Measurements from ENCODE around the gene LSM4. TPM values are rescaled to one million over a fixed set of nuclear protein-coding genes. Genes with fewer than 3 reads are reported as not detected.

LSM4 gene
- total RNA-seq, 1 donor from 2014 or later: 150 TPM

DNA sequence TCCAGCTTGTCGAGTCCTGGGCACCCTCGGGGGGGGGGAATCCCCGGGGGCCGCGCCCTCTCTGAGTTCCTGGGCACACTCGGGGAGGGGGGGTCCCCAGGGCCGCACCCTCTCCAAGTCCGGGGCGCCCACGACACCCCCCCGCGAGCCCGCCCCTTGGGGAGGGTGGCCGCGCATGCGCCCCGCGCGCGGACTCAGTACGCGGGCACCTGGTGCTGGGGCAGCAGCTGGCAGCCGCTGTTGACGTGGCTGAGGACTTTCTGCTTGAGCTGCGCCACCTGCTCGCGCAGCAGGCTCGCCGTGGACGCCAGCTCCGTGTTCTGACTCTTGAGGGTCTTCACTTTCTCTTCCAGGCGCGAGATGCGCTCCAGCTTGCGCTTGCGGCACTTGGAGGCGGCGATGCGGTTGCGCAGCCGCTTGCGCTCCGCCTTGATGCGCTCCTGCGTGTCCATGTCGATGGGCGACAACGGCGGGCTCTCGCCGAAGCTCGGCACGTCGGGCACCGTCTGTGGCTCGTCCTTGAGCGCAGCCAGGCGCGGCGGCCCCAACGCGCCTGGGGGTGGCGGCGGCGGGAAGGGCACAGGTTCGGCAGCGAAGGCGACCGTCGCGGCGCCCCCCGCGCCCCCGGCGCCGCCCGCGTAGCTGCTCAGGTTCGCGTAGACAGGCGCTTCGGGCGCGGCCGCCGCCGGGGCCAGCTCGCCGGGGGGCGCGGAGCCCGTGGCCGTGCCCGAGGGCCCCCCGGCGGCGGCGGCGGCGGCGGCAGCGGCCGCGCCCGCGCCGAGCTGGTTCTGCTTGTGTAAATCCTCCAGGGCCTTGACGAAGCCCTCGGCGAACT is 42.4 kb downstream of the LSM4 start:
- peak overlapping the region; percentile 100 for H3K27ac Mint-ChIP-seq
- H3K4me3 Mint-ChIP-seq (ENCODE audit: low read depth): peak overlapping the region; percentile 98
- TF ChIP-seq, protein P1, sequence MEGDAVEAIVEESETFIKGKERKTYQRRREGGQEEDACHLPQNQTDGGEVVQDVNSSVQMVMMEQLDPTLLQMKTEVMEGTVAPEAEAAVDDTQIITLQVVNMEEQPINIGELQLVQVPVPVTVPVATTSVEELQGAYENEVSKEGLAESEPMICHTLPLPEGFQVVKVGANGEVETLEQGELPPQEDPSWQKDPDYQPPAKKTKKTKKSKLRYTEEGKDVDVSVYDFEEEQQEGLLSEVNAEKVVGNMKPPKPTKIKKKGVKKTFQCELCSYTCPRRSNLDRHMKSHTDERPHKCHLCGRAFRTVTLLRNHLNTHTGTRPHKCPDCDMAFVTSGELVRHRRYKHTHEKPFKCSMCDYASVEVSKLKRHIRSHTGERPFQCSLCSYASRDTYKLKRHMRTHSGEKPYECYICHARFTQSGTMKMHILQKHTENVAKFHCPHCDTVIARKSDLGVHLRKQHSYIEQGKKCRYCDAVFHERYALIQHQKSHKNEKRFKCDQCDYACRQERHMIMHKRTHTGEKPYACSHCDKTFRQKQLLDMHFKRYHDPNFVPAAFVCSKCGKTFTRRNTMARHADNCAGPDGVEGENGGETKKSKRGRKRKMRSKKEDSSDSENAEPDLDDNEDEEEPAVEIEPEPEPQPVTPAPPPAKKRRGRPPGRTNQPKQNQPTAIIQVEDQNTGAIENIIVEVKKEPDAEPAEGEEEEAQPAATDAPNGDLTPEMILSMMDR (IDR thresholded peaks at IDR 0.05; ENCODE audit: unreplicated experiment): no peak
- peaks cover 10% of the 10 kb centered on the region for H3K36me3 Mint-ChIP-seq (ENCODE audit: insufficient read depth)
- peak; percentile 49 for DNase-seq (ENCODE audit: low spot score, unreplicated experiment)
- H3K9me3 Mint-ChIP-seq (ENCODE audit: low read depth): no peaks in the 10 kb centered on the region
- H3K4me1 Mint-ChIP-seq (ENCODE audit: low read depth): peaks cover 11% of the 10 kb centered on the region
- no peaks in the 10 kb centered on the region for H3K27me3 Mint-ChIP-seq

DNA sequence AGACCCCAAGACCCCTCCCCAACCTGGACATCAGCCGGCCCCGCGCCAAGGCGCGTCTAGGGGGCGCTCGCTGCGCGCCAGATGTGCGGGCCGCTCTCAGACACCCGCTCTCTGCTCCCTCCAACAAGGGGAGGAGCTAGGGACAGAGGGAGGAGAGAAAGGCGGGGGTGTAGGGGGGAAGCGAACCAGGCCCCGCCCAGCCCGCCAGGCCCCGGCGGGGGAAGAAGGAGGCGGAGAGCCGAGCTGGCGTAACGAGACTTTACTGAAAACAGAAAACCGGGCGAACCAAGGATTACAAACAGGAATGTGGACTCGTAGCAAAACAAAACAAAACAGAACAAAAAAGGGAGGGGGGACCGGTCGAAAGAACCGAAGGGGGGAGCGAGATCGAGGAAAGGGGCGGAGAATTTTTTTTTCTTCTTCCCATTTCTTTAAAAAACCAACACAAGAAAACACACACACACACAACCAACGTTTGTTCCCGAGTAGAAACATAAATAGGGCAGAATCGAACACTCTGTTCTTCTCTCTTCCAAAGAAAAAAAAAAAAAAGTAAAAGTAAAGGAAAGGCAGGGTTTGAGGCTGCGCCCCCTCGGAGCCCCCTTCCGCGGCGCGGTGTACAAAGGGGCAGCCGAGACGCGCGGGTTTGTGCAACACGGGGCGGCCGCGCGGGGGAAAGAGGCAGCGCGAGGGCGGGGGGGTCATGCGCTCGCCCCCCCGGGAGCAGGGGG is 43.2 kb downstream of the LSM4 start:
- Mint-ChIP-seq H3K27me3 (no peaks in the 10 kb centered on the region), H3K27ac (peak overlapping the region; percentile 100), H3K4me1 (ENCODE audit: low read depth) (peaks cover 11% of the 10 kb centered on the region), H3K4me3 (ENCODE audit: low read depth) (peak overlapping the region; percentile 98), H3K9me3 (ENCODE audit: low read depth) (no peaks in the 10 kb centered on the region), H3K36me3 (ENCODE audit: insufficient read depth) (peaks cover 10% of the 10 kb centered on the region)
- DNase-seq (ENCODE audit: low spot score, unreplicated experiment): peak; percentile 90
- TF ChIP-seq, protein P1 (IDR thresholded peaks at IDR 0.05; ENCODE audit: unreplicated experiment): peak; percentile 92

DNA sequence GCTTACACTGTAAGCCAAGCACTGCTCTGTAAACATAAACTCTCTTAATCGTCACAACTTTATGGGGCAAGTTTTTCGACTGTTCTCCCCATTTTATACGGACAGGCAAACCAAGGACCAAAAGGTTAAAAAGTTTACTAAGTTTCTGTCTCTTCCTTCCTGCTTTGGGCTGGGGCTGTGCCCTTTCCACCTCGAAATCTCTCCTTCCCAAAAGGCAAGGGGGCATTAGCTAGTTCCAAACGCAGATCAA is 43.7 kb downstream of the LSM4 start:
- Mint-ChIP-seq H3K36me3 (ENCODE audit: insufficient read depth) (peaks cover 10% of the 10 kb centered on the region), H3K4me3 (ENCODE audit: low read depth) (peak overlapping the region; percentile 98), H3K9me3 (ENCODE audit: low read depth) (no peaks in the 10 kb centered on the region), H3K27ac (peak overlapping the region; percentile 100), H3K27me3 (no peaks in the 10 kb centered on the region), H3K4me1 (ENCODE audit: low read depth) (peaks cover 11% of the 10 kb centered on the region)
- DNase-seq (ENCODE audit: low spot score, unreplicated experiment): no peak
- TF ChIP-seq, protein P1 (IDR thresholded peaks at IDR 0.05; ENCODE audit: unreplicated experiment): no peak

DNA sequence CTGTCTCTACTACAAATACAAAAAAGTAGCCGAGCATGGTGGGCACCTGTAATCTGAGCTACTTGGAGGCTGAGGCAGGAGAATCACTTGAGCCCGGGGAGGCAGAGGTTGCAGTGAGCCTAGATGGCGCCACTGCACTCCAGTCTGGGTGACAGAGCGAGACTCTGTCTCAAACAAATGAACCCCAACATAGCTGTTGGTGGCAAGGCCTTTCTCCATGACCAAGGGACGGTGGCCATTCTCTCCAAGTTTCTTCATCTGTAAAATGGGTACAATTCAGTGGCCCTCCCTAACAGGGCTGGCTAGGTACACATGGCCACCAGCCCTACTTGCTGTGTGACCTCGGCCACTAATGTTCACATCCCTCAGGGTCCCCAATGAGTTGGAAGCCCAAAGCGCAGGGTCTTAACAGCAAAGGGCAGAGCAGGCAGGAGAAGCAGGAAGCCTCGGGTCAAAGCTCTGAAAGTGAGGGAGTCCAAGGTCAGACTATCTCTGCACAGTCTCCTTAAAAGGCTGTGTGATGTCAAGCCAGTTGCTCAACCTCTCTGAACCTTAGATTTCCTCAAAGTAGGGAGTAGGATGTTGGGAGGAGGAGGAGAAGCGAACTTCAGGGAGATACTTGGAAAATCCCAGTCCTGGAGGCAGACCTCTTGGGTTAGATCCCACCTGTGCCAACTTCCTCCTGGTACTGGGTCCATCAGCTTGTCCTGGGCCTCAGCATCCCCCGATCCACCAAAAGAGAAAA is 44.2 kb downstream of the LSM4 start:
- Mint-ChIP-seq H3K36me3 (ENCODE audit: insufficient read depth) (peaks cover 10% of the 10 kb centered on the region), H3K27me3 (no peaks in the 10 kb centered on the region), H3K27ac (peak overlapping the region; percentile 100), H3K4me3 (ENCODE audit: low read depth) (peak overlapping the region; percentile 98), H3K4me1 (ENCODE audit: low read depth) (peaks cover 11% of the 10 kb centered on the region), H3K9me3 (ENCODE audit: low read depth) (no peaks in the 10 kb centered on the region)
- DNase-seq (ENCODE audit: low spot score, unreplicated experiment): no peak
- TF ChIP-seq, protein P1 (IDR thresholded peaks at IDR 0.05; ENCODE audit: unreplicated experiment): peak; percentile 48

DNA sequence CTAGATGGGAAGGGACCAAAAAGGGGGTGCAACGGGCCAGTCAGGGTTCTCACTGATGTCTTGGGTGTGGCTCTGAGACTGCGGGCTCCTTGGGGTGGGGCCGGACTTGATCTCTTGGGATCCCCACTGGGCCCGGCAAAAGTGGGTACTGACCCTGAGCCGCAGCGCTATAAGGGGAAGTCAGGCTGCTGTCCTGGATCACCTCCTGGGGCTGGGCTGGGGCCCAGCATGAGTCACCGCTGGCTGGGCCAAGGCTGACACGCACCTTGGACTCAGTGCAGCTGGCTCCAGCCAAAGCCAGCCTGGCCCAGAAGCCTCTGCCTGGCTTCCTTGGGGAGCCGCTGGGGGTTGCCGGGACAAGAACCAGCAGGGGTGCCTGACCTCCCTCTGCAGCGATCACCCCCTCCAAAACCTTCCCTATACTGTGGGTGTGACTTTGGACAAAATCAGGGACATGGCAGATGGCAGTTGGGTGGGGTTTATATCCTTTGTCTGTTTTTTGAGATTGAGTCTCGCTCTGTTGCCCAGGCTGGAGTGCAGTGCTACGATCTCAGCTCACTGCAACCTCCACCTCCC is 48.0 kb downstream of the LSM4 start:
- H3K4me3 Mint-ChIP-seq (ENCODE audit: low read depth): no peak overlapping the region
- H3K4me1 Mint-ChIP-seq (ENCODE audit: low read depth): peaks cover 8% of the 10 kb centered on the region
- DNase-seq (ENCODE audit: low spot score, unreplicated experiment): no peak
- H3K9me3 Mint-ChIP-seq (ENCODE audit: low read depth): no peaks in the 10 kb centered on the region
- peaks cover 8% of the 10 kb centered on the region for H3K36me3 Mint-ChIP-seq (ENCODE audit: insufficient read depth)
- H3K27ac Mint-ChIP-seq: no peak overlapping the region
- TF ChIP-seq, protein P1 (IDR thresholded peaks at IDR 0.05; ENCODE audit: unreplicated experiment): no peak
- H3K27me3 Mint-ChIP-seq: no peaks in the 10 kb centered on the region

Data from progenitor cell of endocrine pancreas (in vitro differentiated cells).